ENCODE results near the gene ABHD8. TPM values are rescaled to one million over a fixed set of nuclear protein-coding genes. Genes with fewer than 3 reads are reported as not detected.
A peak's percentile ranks its signal among the peaks of the same experiment; 100 is the strongest.

ABHD8 gene
- total RNA-seq, 1 donor from 2014 or later = 8.9 TPM

GRCh38 chr19:17309198-17309964, 6.2 kb upstream of the ABHD8 start, which contains the start of gene DDA1:
Gene DDA1 (plus strand): TSS chr19:17309563. CDS start chr19:17309655, 92 bp downstream.
- H3K27me3 Mint-ChIP-seq (ENCODE audit: unreplicated experiment) = peaks cover 9% of the 10 kb centered on the region

GRCh38 chr19:17307876-17308377, 4.7 kb upstream of the ABHD8 start:
- Mint-ChIP-seq H3K27ac (ENCODE audit: unreplicated experiment) (no peak overlapping the region), H3K27me3 (ENCODE audit: unreplicated experiment) (peaks cover 6% of the 10 kb centered on the region), H3K36me3 (ENCODE audit: low read depth, unreplicated experiment) (peaks cover 3% of the 10 kb centered on the region), H3K4me1 (ENCODE audit: unreplicated experiment) (peaks cover 25% of the 10 kb centered on the region), H3K9me3 (ENCODE audit: unreplicated experiment) (no peaks in the 10 kb centered on the region), H3K4me3 (ENCODE audit: unreplicated experiment) (peak overlapping the region; percentile 82)
- TF ChIP-seq CTCF (IDR thresholded peaks at IDR 0.05; ENCODE audit: unreplicated experiment) = no peak
- no peak for DNase-seq (ENCODE audit: low spot score)

More at GRCh38 chr19:17309198-17309964, 6.2 kb upstream of the ABHD8 start, which contains the start of gene DDA1:
- TF ChIP-seq CTCF (IDR thresholded peaks at IDR 0.05; ENCODE audit: unreplicated experiment) = no peak
- Mint-ChIP-seq H3K36me3 (ENCODE audit: low read depth, unreplicated experiment) (peaks cover 11% of the 10 kb centered on the region), H3K9me3 (ENCODE audit: unreplicated experiment) (no peaks in the 10 kb centered on the region), H3K4me3 (ENCODE audit: unreplicated experiment) (peak within 1 kb of the TSS; percentile 97), H3K4me1 (ENCODE audit: unreplicated experiment) (peaks cover 21% of the 10 kb centered on the region), H3K27ac (ENCODE audit: unreplicated experiment) (peak within 1 kb of the TSS; percentile 96)
- peak; percentile 94 for DNase-seq (ENCODE audit: low spot score)

GRCh38 chr19:17306285-17306714, 3.1 kb upstream of the ABHD8 start:
- Mint-ChIP-seq H3K9me3 (ENCODE audit: unreplicated experiment) (no peaks in the 10 kb centered on the region), H3K27ac (ENCODE audit: unreplicated experiment) (peak overlapping the region; percentile 72)
- TF ChIP-seq CTCF (IDR thresholded peaks at IDR 0.05; ENCODE audit: unreplicated experiment) = no peak

GRCh38 chr19:17305517-17306284, 2.5 kb upstream of the ABHD8 start, which contains the start of gene MRPL34:
Gene MRPL34 (plus strand): TSS chr19:17305872. CDS start chr19:17305893, 21 bp downstream.
- peak; percentile 63 for TF ChIP-seq CTCF (IDR thresholded peaks at IDR 0.05; ENCODE audit: unreplicated experiment)
- Mint-ChIP-seq H3K4me1 (ENCODE audit: unreplicated experiment) (peaks cover 18% of the 10 kb centered on the region), H3K27ac (ENCODE audit: unreplicated experiment) (peak within 1 kb of the TSS; percentile 91), H3K9me3 (ENCODE audit: unreplicated experiment) (no peaks in the 10 kb centered on the region), H3K27me3 (ENCODE audit: unreplicated experiment) (peaks cover 6% of the 10 kb centered on the region), H3K4me3 (ENCODE audit: unreplicated experiment) (peak within 1 kb of the TSS; percentile 93), H3K36me3 (ENCODE audit: low read depth, unreplicated experiment) (peaks cover 6% of the 10 kb centered on the region)
- peak; percentile 94 for DNase-seq (ENCODE audit: low spot score)

More at GRCh38 chr19:17306285-17306714, 3.1 kb upstream of the ABHD8 start:
- peaks cover 20% of the 10 kb centered on the region for H3K4me1 Mint-ChIP-seq (ENCODE audit: unreplicated experiment)
- peaks cover 6% of the 10 kb centered on the region for H3K27me3 Mint-ChIP-seq (ENCODE audit: unreplicated experiment)
- no peak for DNase-seq (ENCODE audit: low spot score)
- peak overlapping the region; percentile 93 for H3K4me3 Mint-ChIP-seq (ENCODE audit: unreplicated experiment)
- peaks cover 6% of the 10 kb centered on the region for H3K36me3 Mint-ChIP-seq (ENCODE audit: low read depth, unreplicated experiment)
